Activated naive CD4-positive, alpha-beta T cell treated with anti-CD3 and anti-CD28 coated beads, Interleukin-2, amount 10 ng/mL, durations not matched to agents 7 days and 5 days (primary cell): Measurements from ENCODE around the gene ZNF669.

Source experiments
- CTCF ChIA-PET: fragments of 350-600 bp; sonication (Branson Sonifier 250); formaldehyde crosslinking; loops from one replicate; lab custom pipeline; 2021; ENCODE audit warnings: antibody characterized with exemption; lab: Charles Lee
- DNase-seq: peaks from one replicate; pipeline ENCODE4 v3.0.0-alpha.2; 2020
- H3K27ac Mint-ChIP-seq: one replicate; pipeline ENCODE4 v1.8.0; 2021; ENCODE audit warnings: mild to moderate bottlenecking, moderate library complexity, mixed read lengths
- H3K27me3 Mint-ChIP-seq: one replicate; pipeline ENCODE4 v1.8.0; 2021; ENCODE audit warnings: mild to moderate bottlenecking, mixed read lengths
- H3K36me3 Mint-ChIP-seq: one replicate; pipeline ENCODE4 v1.8.0; 2021; ENCODE audit warnings: mixed read lengths
- H3K4me1 Mint-ChIP-seq: one replicate; pipeline ENCODE4 v1.8.0; 2021; ENCODE audit warnings: mixed read lengths
- H3K4me3 Mint-ChIP-seq: one replicate; pipeline ENCODE4 v1.8.0; 2021; ENCODE audit warnings: mild to moderate bottlenecking, moderate library complexity, mixed read lengths
- H3K9me3 Mint-ChIP-seq: one replicate; pipeline ENCODE4 v1.8.0; 2021; ENCODE audit warnings: mixed read lengths

ZNF669 gene

DNA sequence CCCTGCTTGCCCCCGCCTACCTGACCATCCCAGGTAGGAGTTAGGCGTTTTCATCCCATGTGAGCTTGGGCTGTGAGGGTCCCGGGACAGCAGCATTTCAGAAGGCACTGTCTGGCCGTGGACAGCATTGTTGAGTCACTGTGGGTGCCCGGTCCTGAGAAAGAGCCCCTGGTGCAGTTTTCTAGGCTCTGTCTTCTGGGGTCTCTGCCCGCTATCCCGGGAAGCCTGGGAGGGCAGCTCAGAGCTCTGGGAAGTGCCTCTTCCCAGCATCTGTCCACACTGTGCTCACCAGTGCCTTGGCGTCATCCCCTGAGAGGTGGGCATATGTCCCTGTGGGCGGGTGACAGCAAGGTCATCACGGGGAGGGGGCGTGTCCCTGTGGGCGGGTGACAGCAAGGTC lies 11.4 kb upstream of the ZNF669 start:
- Mint-ChIP-seq H3K36me3 (peaks cover 2% of the 10 kb centered on the region), H3K27ac (no peak overlapping the region), H3K27me3 (peaks cover 44% of the 10 kb centered on the region), H3K9me3 (peaks cover 4% of the 10 kb centered on the region), H3K4me1 (peaks cover 4% of the 10 kb centered on the region), H3K4me3 (no peak overlapping the region)
- DNase-seq, result no peak
- CTCF ChIA-PET, result no interaction called here

GRCh38 chr1:247115141-247115510 lies 11.0 kb upstream of the ZNF669 start:
- no peak overlapping the region for H3K4me3 Mint-ChIP-seq
- H3K36me3 Mint-ChIP-seq, result peaks cover 2% of the 10 kb centered on the region
- no peak for DNase-seq
- H3K9me3 Mint-ChIP-seq, result peaks cover 4% of the 10 kb centered on the region
- H3K4me1 Mint-ChIP-seq, result peaks cover 4% of the 10 kb centered on the region
- H3K27me3 Mint-ChIP-seq, result peaks cover 48% of the 10 kb centered on the region
- CTCF ChIA-PET, result no interaction called here
- H3K27ac Mint-ChIP-seq, result no peak overlapping the region

GRCh38 chr1:247114351-247115140 lies 10.4 kb upstream of the ZNF669 start:
- Mint-ChIP-seq H3K4me1 (peaks cover 4% of the 10 kb centered on the region), H3K9me3 (peaks cover 4% of the 10 kb centered on the region), H3K27ac (no peak overlapping the region), H3K36me3 (peaks cover 2% of the 10 kb centered on the region), H3K4me3 (no peak overlapping the region), H3K27me3 (peaks cover 50% of the 10 kb centered on the region)
- DNase-seq, result no peak
- CTCF ChIA-PET, result no interaction called here

DNA sequence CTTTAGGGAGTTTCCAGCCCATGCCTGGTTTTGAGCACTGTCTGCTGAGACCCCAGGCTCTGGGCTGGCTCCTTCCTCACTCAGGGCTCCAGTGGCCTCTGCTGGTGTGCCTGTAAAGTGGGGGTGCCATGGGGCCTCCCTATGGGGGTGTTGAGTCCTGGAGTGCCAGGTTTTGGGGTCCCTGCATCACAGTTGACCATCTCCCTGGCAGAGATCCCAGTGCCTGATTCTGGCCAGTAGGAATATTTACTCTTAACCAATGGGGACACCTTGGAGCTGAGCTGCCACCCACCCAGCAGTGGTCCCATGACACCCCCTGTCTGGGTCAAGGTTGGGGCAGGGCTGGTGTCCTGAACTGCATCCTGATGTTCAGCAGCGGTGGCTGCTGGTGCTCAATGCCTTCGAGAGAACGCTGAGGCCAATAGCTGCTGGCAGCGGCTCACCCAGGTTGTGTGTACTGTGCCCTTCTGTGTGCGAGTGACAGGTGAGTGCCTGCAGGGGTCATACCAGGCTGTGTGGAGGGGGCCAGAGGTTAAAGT lies 9.6 kb upstream of the ZNF669 start:
- H3K36me3 Mint-ChIP-seq, result peaks cover 2% of the 10 kb centered on the region
- peaks cover 50% of the 10 kb centered on the region for H3K27me3 Mint-ChIP-seq
- DNase-seq, result no peak
- H3K4me1 Mint-ChIP-seq, result peaks cover 4% of the 10 kb centered on the region
- peak overlapping the region; percentile 35 for H3K4me3 Mint-ChIP-seq
- peaks cover 2% of the 10 kb centered on the region for H3K9me3 Mint-ChIP-seq
- no peak overlapping the region for H3K27ac Mint-ChIP-seq
- CTCF ChIA-PET, result no interaction called here

DNA sequence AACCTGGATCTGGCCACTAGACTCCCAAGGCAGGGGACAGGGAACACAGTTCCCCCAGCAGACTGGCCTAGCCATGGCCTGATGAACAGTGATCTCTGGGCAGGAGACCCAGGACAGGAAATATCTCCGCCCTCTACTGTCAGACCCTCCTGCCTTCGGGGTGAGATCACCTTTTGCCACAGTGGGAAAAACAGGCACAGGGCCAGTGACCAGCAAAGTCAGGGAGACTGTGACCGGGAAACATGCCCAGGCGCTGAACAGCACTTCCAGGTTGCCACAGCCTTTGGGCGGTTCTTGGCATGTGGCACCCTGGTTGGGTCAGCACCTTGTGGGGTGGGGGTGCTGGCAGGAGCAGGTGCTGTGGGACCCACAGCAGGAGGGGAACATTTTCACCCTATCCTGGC lies 8.9 kb upstream of the ZNF669 start:
- peak overlapping the region; percentile 35 for H3K4me3 Mint-ChIP-seq

DNA sequence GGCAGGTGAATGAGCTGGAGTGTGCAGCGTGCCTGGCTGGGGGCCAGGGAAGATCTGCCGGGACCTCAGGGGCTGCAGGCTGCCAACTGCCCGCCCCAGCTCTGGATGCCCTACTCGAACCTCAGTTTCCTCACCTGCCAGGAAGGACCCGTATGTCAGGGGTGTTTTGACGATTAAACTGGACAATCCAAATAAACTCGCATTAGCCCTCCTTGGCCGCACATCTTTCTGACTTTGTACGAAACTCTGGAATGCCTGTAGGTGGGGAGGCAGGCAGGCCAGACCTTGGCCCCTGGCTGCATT lies 8.3 kb upstream of the ZNF669 start:
- no peak for DNase-seq
- Mint-ChIP-seq H3K27ac (no peak overlapping the region), H3K27me3 (peaks cover 61% of the 10 kb centered on the region), H3K9me3 (peaks cover 2% of the 10 kb centered on the region), H3K36me3 (peaks cover 2% of the 10 kb centered on the region), H3K4me3 (peak overlapping the region; percentile 31), H3K4me1 (peaks cover 4% of the 10 kb centered on the region)
- CTCF ChIA-PET, result no interaction called here

More for the DNA sequence above, 8.9 kb upstream of the ZNF669 start:
- peaks cover 2% of the 10 kb centered on the region for H3K36me3 Mint-ChIP-seq
- no peak overlapping the region for H3K27ac Mint-ChIP-seq
- peaks cover 2% of the 10 kb centered on the region for H3K9me3 Mint-ChIP-seq
- H3K27me3 Mint-ChIP-seq, result peaks cover 56% of the 10 kb centered on the region
- DNase-seq, result no peak
- CTCF ChIA-PET, result no interaction called here
- H3K4me1 Mint-ChIP-seq, result peaks cover 4% of the 10 kb centered on the region

GRCh38 chr1:247111700-247112478 lies 7.7 kb upstream of the ZNF669 start:
- CTCF ChIA-PET, result no interaction called here
- Mint-ChIP-seq H3K9me3 (peaks cover 2% of the 10 kb centered on the region), H3K4me1 (peaks cover 4% of the 10 kb centered on the region), H3K4me3 (no peak overlapping the region), H3K27ac (no peak overlapping the region), H3K27me3 (peaks cover 61% of the 10 kb centered on the region), H3K36me3 (peaks cover 2% of the 10 kb centered on the region)
- no peak for DNase-seq

GRCh38 chr1:247111259-247111699 lies 7.1 kb upstream of the ZNF669 start:
- H3K4me1 Mint-ChIP-seq, result peaks cover 4% of the 10 kb centered on the region
- peaks cover 3% of the 10 kb centered on the region for H3K9me3 Mint-ChIP-seq
- no peak for DNase-seq
- CTCF ChIA-PET, result no interaction called here
- no peak overlapping the region for H3K27ac Mint-ChIP-seq
- peaks cover 3% of the 10 kb centered on the region for H3K36me3 Mint-ChIP-seq
- H3K4me3 Mint-ChIP-seq, result peak overlapping the region; percentile 56
- peaks cover 61% of the 10 kb centered on the region for H3K27me3 Mint-ChIP-seq

DNA sequence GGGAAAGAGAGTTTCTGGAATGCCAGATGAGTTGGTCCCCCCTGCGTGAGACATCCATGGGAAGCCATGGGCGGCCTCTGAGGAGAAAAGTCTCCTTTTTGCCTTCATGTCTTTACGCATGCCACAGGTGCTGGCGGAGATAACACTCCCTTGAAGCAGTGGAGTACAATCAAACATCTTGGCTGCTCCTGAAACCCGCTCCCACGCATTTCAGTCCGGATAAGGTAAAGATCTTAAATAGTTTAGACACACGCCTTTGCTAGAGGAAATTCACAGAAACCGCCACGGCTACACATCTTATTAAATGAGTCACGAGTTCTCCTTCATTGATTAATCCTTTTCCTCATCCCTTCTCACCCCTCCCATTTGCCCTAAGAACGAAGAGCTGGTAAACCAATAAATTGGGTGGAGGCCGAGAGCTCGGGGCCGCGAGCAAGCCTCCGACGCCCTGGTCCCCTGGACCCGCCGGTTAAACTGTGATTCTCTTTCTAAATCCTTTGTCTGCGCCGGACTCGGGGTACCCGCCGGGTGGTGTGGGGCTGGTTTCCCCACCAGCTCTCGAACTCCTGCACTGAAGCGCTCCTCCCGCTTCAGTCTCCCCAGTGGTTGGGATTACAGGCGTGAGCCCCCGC lies 6.6 kb upstream of the ZNF669 start:
- H3K27me3 Mint-ChIP-seq, result peaks cover 61% of the 10 kb centered on the region
- H3K4me3 Mint-ChIP-seq, result peak overlapping the region; percentile 56
- peaks cover 4% of the 10 kb centered on the region for H3K4me1 Mint-ChIP-seq
- CTCF ChIA-PET, result no interaction called here
- H3K9me3 Mint-ChIP-seq, result peaks cover 7% of the 10 kb centered on the region
- DNase-seq, result no peak
- no peak overlapping the region for H3K27ac Mint-ChIP-seq
- H3K36me3 Mint-ChIP-seq, result peaks cover 5% of the 10 kb centered on the region

DNA sequence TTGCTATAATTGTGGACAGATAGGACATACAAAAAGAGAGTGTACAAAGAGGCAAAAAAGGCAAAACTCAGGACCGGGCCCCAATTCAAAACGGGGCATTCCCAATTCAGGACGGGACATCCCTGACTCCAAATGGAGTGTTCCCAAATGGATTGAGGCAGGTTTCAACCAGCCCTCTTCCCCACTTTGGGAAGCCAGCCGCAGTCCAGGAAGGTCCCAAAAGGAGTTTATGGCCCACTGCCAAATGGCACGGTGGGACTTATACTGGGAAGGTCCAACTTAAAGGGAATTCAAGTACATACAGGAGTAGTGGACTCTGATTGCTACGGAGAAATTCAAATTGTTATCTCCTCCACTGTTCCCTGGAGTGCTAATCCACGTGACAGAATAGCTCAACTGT lies 3.5 kb upstream of the ZNF669 start:
- CTCF ChIA-PET, result no interaction called here
- DNase-seq, result no peak
- H3K27me3 Mint-ChIP-seq, result peaks cover 36% of the 10 kb centered on the region
- H3K4me1 Mint-ChIP-seq, result peaks cover 25% of the 10 kb centered on the region
- H3K36me3 Mint-ChIP-seq, result peaks cover 10% of the 10 kb centered on the region
- no peak overlapping the region for H3K4me3 Mint-ChIP-seq
- H3K27ac Mint-ChIP-seq, result no peak overlapping the region
- peaks cover 18% of the 10 kb centered on the region for H3K9me3 Mint-ChIP-seq

- Mint-ChIP-seq H3K4me3 (no peak overlapping the region), H3K27ac (no peak overlapping the region), H3K4me1 (peaks cover 30% of the 10 kb centered on the region), H3K27me3 (peaks cover 22% of the 10 kb centered on the region), H3K9me3 (peaks cover 31% of the 10 kb centered on the region), H3K36me3 (peaks cover 26% of the 10 kb centered on the region)
- DNase-seq, result no peak
- CTCF ChIA-PET, result no interaction called here
Measured at GRCh38 chr1:247105966-247106365, 1.8 kb upstream of the ZNF669 start.

- CTCF ChIA-PET, result no interaction called here
- Mint-ChIP-seq H3K27ac (peak overlapping the region; percentile 49), H3K9me3 (peaks cover 40% of the 10 kb centered on the region), H3K36me3 (peaks cover 34% of the 10 kb centered on the region), H3K27me3 (peaks cover 12% of the 10 kb centered on the region), H3K4me3 (no peak overlapping the region), H3K4me1 (peaks cover 26% of the 10 kb centered on the region)
- DNase-seq, result no peak
Measured at GRCh38 chr1:247104965-247105364, 809 bp upstream of the ZNF669 start.

GRCh38 chr1:247102381-247102780 lies 1.8 kb downstream of the ZNF669 start:
- Mint-ChIP-seq H3K27ac (no peak overlapping the region), H3K9me3 (peaks cover 51% of the 10 kb centered on the region), H3K36me3 (peaks cover 54% of the 10 kb centered on the region), H3K27me3 (no peaks in the 10 kb centered on the region), H3K4me3 (no peak overlapping the region), H3K4me1 (peaks cover 26% of the 10 kb centered on the region)
- DNase-seq, result no peak
- CTCF ChIA-PET, result no interaction called here

DNA sequence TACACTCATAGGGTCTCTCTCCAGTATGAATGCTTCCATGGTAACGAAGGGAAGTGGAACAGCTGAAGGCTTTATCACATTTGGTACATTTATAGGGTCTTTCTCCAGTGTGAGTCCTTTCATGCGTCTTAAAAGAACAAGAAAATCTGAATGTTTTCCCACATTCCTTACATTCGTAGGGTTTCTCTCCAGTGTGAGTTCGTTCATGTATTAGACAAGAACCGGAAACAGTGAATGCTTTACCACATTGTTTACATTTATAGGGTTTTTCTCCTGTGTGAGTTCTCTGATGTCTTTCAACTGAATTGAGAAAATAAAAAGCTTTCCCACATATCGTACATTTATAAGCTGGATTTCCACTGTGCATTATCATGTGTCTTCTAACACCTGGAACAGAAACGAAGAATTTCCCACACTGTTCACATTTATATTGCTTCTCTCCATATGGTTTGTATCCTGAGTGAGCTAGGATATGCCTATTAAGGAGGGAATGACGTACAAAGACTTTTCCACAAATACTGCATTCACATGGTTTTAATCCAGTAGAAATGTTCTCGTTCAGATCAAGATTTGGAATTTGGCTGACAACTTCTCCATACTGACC lies 3.4 kb downstream of the ZNF669 start:
- Mint-ChIP-seq H3K36me3 (peaks cover 56% of the 10 kb centered on the region), H3K4me3 (no peak overlapping the region), H3K27me3 (no peaks in the 10 kb centered on the region), H3K9me3 (peaks cover 62% of the 10 kb centered on the region), H3K27ac (no peak overlapping the region), H3K4me1 (peaks cover 26% of the 10 kb centered on the region)
- no peak for DNase-seq
- CTCF ChIA-PET, result no interaction called here
